Measurements from ENCODE around the gene TELO2. TPM values are rescaled to one million over a fixed set of nuclear protein-coding genes. Genes with fewer than 3 reads are reported as not detected.

The TELO2 gene
- polyA plus RNA-seq, 2 of the 4 experiments (the other 2 are of a cell fraction), result 10.6 to 34.8 TPM

- ChIA-PET POLR2A (interaction anchor here (0.7 kb wide), 1 partner anchor 13 kb away, joined by 3 read pairs; no protein-coding TSS in a partner anchor), CTCF (no interaction called here)
- peaks cover 7% of the 10 kb centered on the region for H3K4me1 ChIP-seq
- no peak within 1 kb of the TSS for H3K4me3 ChIP-seq
- H3K4me2 ChIP-seq, result no peak within 1 kb of the TSS
- ATAC-seq, result no peak
- WGBS (ENCODE audit: missing lambda C conversion rate), result 84% methylated on average over 19 of the region's 19 CpGs
- no peak for DNase-seq (ENCODE audit: low read depth in 1 of 2, low spot score in 1 of 2)
- FAIRE-seq, result no peak
- no peaks in the 10 kb centered on the region for H3K9me3 ChIP-seq
- TF ChIP-seq HES2 (IDR thresholded peaks at IDR 0.05), result no peak
- TF ChIP-seq HOXB13 (CRISPR knock-in tag; IDR thresholded peaks at IDR 0.05; ENCODE audit: low read depth), result no peak
- no peak for TF ChIP-seq CBX2 (IDR thresholded peaks at IDR 0.05; ENCODE audit: borderline replicate concordance, low read depth)
- no peak for TF ChIP-seq NR3C1 (IDR thresholded peaks at IDR 0.05)
- TF ChIP-seq ATOH8 (CRISPR knock-in tag; IDR thresholded peaks at IDR 0.05; ENCODE audit: low read depth), result no peak
- TF ChIP-seq FOSB (CRISPR knock-in tag; IDR thresholded peaks at IDR 0.05), result no peak
- TF ChIP-seq BCL3 (IDR thresholded peaks at IDR 0.05), result no peak
- no peak within 1 kb of the TSS for H3K27ac ChIP-seq
Observed at GRCh38 chr16:1488619-1489018, 4.5 kb upstream of the TELO2 start, which contains the start of gene PTX4. Gene PTX4, minus strand, starts transcription at chr16:1488944. Its CDS starts 35 bp downstream, at chr16:1488909.

- H3K27ac ChIP-seq, result no peak overlapping the region
- no peaks in the 10 kb centered on the region for H3K9me3 ChIP-seq
- H3K4me1 ChIP-seq, result peaks cover 7% of the 10 kb centered on the region
- ATAC-seq (no peak), FAIRE-seq (no peak), DNase-seq (ENCODE audit: low read depth in 1 of 2, low spot score in 1 of 2) (no peak)
- no peak for TF ChIP-seq ZC3H11A (IDR thresholded peaks at IDR 0.05)
- no peak for TF ChIP-seq HEYL (CRISPR knock-in tag; IDR thresholded peaks at IDR 0.05)
- TF ChIP-seq RFX5 (IDR thresholded peaks at IDR 0.05), result no peak
- no peak for TF ChIP-seq KDM5A (IDR thresholded peaks at IDR 0.05)
- TF ChIP-seq MYC (IDR thresholded peaks at IDR 0.05; ENCODE audit: borderline replicate concordance, low read length), result no peak
- no peak for TF ChIP-seq RAD21 (conservative IDR thresholded peaks at IDR 0.05 in 1 of 2, IDR thresholded peaks at IDR 0.05 in 1 of 2)
- no peak for TF ChIP-seq RNF2 (IDR thresholded peaks at IDR 0.05; ENCODE audit: borderline replicate concordance, low read depth)
- TF ChIP-seq NR3C1 (IDR thresholded peaks at IDR 0.05), result no peak
- no peak for TF ChIP-seq GATA3 (IDR thresholded peaks at IDR 0.05; ENCODE audit: borderline replicate concordance)
- ChIA-PET POLR2A (interaction anchor here (0.7 kb wide), 1 partner anchor 13 kb away, joined by 3 read pairs; no protein-coding TSS in a partner anchor), CTCF (interaction anchor here (1.2 kb wide), 1 partner anchor 124 kb away, joined by 3 read pairs; no protein-coding TSS in a partner anchor)
- H3K4me3 ChIP-seq, result no peak overlapping the region
- 88% methylated on average over 12 of the region's 12 CpGs for WGBS (ENCODE audit: missing lambda C conversion rate)
- no peak overlapping the region for H3K4me2 ChIP-seq
Observed at GRCh38 chr16:1489077-1489476, 4.1 kb upstream of the TELO2 start.

GRCh38 chr16:1491327-1491726 is 1.8 kb upstream of the TELO2 start:
- Histone ChIP-seq H3K27ac (no peak overlapping the region), H3K4me1 (peaks cover 15% of the 10 kb centered on the region), H3K9me3 (no peaks in the 10 kb centered on the region), H3K4me2 (no peak overlapping the region), H3K4me3 (no peak overlapping the region)
- ChIA-PET CTCF (interaction anchor here (1.1 to 1.5 kb wide), 2 partner anchors 214 to 273 kb away, joined by 3 to 6 read pairs; no protein-coding TSS in a partner anchor), POLR2A (no interaction called here)
- ATAC-seq, result no peak
- no peak for DNase-seq (ENCODE audit: low read depth in 1 of 2, low spot score in 1 of 2)
- WGBS (ENCODE audit: missing lambda C conversion rate), result 93% methylated on average over 12 of the region's 12 CpGs
- no peak for FAIRE-seq
- TF ChIP-seq CBX8 (IDR thresholded peaks at IDR 0.05), result no peak
- TF ChIP-seq FOXS1 (CRISPR knock-in tag; IDR thresholded peaks at IDR 0.05), result no peak
- no peak for TF ChIP-seq RCOR1 (IDR thresholded peaks at IDR 0.05; ENCODE audit: low read depth, low read length)
- no peak for TF ChIP-seq ELK1 (IDR thresholded peaks at IDR 0.05; ENCODE audit: low read depth, low read length)
- no peak for TF ChIP-seq ATOH8 (CRISPR knock-in tag; IDR thresholded peaks at IDR 0.05; ENCODE audit: low read depth)
- TF ChIP-seq ZFP36 (IDR thresholded peaks at IDR 0.05; ENCODE audit: borderline replicate concordance, partially characterized antibody), result no peak
- no peak for TF ChIP-seq TFCP2L1 (CRISPR knock-in tag; IDR thresholded peaks at IDR 0.05)
- no peak for TF ChIP-seq BHLHE40 (IDR thresholded peaks at IDR 0.05; ENCODE audit: low read depth, low read length)
- TF ChIP-seq REST (IDR thresholded peaks at IDR 0.05), result no peak
- TF ChIP-seq HEYL (CRISPR knock-in tag; IDR thresholded peaks at IDR 0.05), result no peak

Data from A549 (cell line).